Activated gamma-delta T cell treated with Interleukin-2 at 50 U/mL for 16 hours (primary cell): Measurements from ENCODE around the gene COX19.
A peak's percentile ranks its signal among the peaks of the same experiment; 100 is the strongest.
"Not testable (repeated sequence)": the region's sequence is repeated elsewhere in the genome, so short reads cannot be mapped to it uniquely, and the experiment has no call there.

Experiments used
- DNase-seq: peaks from one replicate; pipeline ENCODE4 v3.0.0-alpha.2; 2020

Gene COX19

GRCh38 chr7:959271-959670, 16.1 kb downstream of the COX19 start:
- DNase-seq = no peak

GRCh38 chr7:958221-959200, 16.8 kb downstream of the COX19 start:
- DNase-seq = no peak

GRCh38 chr7:957418-958220, 17.7 kb downstream of the COX19 start:
- DNase-seq = no peak

GRCh38 chr7:956031-956430, 19.3 kb downstream of the COX19 start:
- no peak for DNase-seq

- DNase-seq = peak; percentile 53
Observed at GRCh38 chr7:954330-955238, 20.8 kb downstream of the COX19 start, which contains the start of gene ADAP1. Gene ADAP1, minus strand, starts transcription at chr7:954680. Its CDS starts 203 bp downstream, at chr7:954477.

GRCh38 chr7:953547-954327, 21.6 kb downstream of the COX19 start:
- no peak for DNase-seq

GRCh38 chr7:952548-953441, 22.6 kb downstream of the COX19 start:
- no peak for DNase-seq

GRCh38 chr7:951881-952547, 23.3 kb downstream of the COX19 start:
- no peak for DNase-seq

- DNase-seq = no peak
Observed at GRCh38 chr7:949021-949934, 26.1 kb downstream of the COX19 start.

- DNase-seq = no peak
Observed at GRCh38 chr7:947391-948210, 27.7 kb downstream of the COX19 start.

GRCh38 chr7:946256-946996, 28.9 kb downstream of the COX19 start:
- no peak for DNase-seq

GRCh38 chr7:945556-946255, 29.6 kb downstream of the COX19 start:
- no peak for DNase-seq

- DNase-seq = no peak
Observed at GRCh38 chr7:945147-945555, 30.2 kb downstream of the COX19 start.

GRCh38 chr7:944744-945143, 30.6 kb downstream of the COX19 start:
- no peak for DNase-seq

GRCh38 chr7:943793-944192, 31.6 kb downstream of the COX19 start:
- DNase-seq = not testable (repeated sequence)

GRCh38 chr7:940599-941408, 34.5 kb downstream of the COX19 start:
- DNase-seq = no peak
